GM21381 (cell line): ENCODE measurements around the gene NTNG1.

Experiments used
- ATAC-seq: cut with Tn5 transposase; IDR thresholded peaks from one replicate; pipeline ENCODE4 v1.9.1; 2021; ENCODE audit warnings: mild to moderate bottlenecking, moderate library complexity; ENCODE audit not compliant: unreplicated experiment

Gene NTNG1

GRCh38 chr1:107254306-107254705 lies 113.5 kb downstream of the NTNG1 start:
- no peak for ATAC-seq

- ATAC-seq, result no peak
Observed at GRCh38 chr1:107255469-107255868, 114.6 kb downstream of the NTNG1 start.

- no peak for ATAC-seq
Observed at GRCh38 chr1:107262467-107263286, 121.8 kb downstream of the NTNG1 start.

GRCh38 chr1:107263291-107263915 lies 122.6 kb downstream of the NTNG1 start:
- no peak for ATAC-seq

GRCh38 chr1:107264007-107264406 lies 123.2 kb downstream of the NTNG1 start:
- no peak for ATAC-seq

- no peak for ATAC-seq
Observed at GRCh38 chr1:107264561-107264960, 123.7 kb downstream of the NTNG1 start.

GRCh38 chr1:107267489-107267888 lies 126.7 kb downstream of the NTNG1 start:
- ATAC-seq, result no peak

GRCh38 chr1:107272321-107272720 lies 131.5 kb downstream of the NTNG1 start:
- no peak for ATAC-seq

- ATAC-seq, result no peak
Observed at GRCh38 chr1:107273515-107273914, 132.7 kb downstream of the NTNG1 start.

- no peak for ATAC-seq
Observed at GRCh38 chr1:107274227-107274626, 133.4 kb downstream of the NTNG1 start.

- ATAC-seq, result no peak
Observed at GRCh38 chr1:107276247-107276646, 135.4 kb downstream of the NTNG1 start.

GRCh38 chr1:107277022-107277421 lies 136.2 kb downstream of the NTNG1 start:
- no peak for ATAC-seq

GRCh38 chr1:107286125-107286524 lies 145.3 kb downstream of the NTNG1 start:
- ATAC-seq, result no peak

- ATAC-seq, result no peak
Observed at GRCh38 chr1:107291987-107292386, 151.1 kb downstream of the NTNG1 start.

GRCh38 chr1:107293901-107294613 lies 153.2 kb downstream of the NTNG1 start:
- ATAC-seq, result no peak

GRCh38 chr1:107294686-107295085 lies 153.8 kb downstream of the NTNG1 start:
- ATAC-seq, result no peak

- no peak for ATAC-seq
Observed at GRCh38 chr1:107297681-107298080, 156.8 kb downstream of the NTNG1 start.

GRCh38 chr1:107298526-107298925 lies 157.7 kb downstream of the NTNG1 start:
- ATAC-seq, result no peak

GRCh38 chr1:107299521-107299920 lies 158.7 kb downstream of the NTNG1 start:
- no peak for ATAC-seq

GRCh38 chr1:107309962-107310361 lies 169.1 kb downstream of the NTNG1 start:
- no peak for ATAC-seq

- ATAC-seq, result no peak
Observed at GRCh38 chr1:107315652-107316051, 174.8 kb downstream of the NTNG1 start.

GRCh38 chr1:107318932-107319331 lies 178.1 kb downstream of the NTNG1 start:
- no peak for ATAC-seq
